ENCODE data around the gene IRS2.

- no peak for TF ChIP-seq CTCF (IDR thresholded peaks at IDR 0.05; ENCODE audit: control extremely low read depth in 1 of 3, insufficient read depth in 1 of 3, low read depth in 1 of 3, low read length in 3 of 3)
- no peak for TF ChIP-seq POLR2A (IDR thresholded peaks at IDR 0.05; ENCODE audit: control extremely low read depth in 1 of 2, low read depth in 2 of 2, low read length in 2 of 2)
- TF ChIP-seq, protein P1, sequence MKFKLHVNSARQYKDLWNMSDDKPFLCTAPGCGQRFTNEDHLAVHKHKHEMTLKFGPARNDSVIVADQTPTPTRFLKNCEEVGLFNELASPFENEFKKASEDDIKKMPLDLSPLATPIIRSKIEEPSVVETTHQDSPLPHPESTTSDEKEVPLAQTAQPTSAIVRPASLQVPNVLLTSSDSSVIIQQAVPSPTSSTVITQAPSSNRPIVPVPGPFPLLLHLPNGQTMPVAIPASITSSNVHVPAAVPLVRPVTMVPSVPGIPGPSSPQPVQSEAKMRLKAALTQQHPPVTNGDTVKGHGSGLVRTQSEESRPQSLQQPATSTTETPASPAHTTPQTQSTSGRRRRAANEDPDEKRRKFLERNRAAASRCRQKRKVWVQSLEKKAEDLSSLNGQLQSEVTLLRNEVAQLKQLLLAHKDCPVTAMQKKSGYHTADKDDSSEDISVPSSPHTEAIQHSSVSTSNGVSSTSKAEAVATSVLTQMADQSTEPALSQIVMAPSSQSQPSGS (IDR thresholded peaks at IDR 0.05; ENCODE audit: low read length) = no peak
- TF ChIP-seq RXRA (IDR thresholded peaks at IDR 0.05; ENCODE audit: insufficient read depth, low read depth, low read length) = no peak
- no peak for TF ChIP-seq ATF3 (IDR thresholded peaks at IDR 0.05; ENCODE audit: insufficient read depth, low read depth, low read length)
- no peak for TF ChIP-seq KDM5A (IDR thresholded peaks at IDR 0.05; ENCODE audit: low read length)
- TF ChIP-seq EZH2 (IDR thresholded peaks at IDR 0.05; ENCODE audit: low read depth, low read length, severe bottlenecking) = no peak
- no peak for TF ChIP-seq EP300 (IDR thresholded peaks at IDR 0.05; ENCODE audit: borderline replicate concordance in 1 of 2, low read depth in 2 of 2, low read length in 2 of 2)
Measured at GRCh38 chr13:109745702-109746101, 40.7 kb downstream of the IRS2 start.

All from H1 (cell line).